ENCODE data around the gene DHX29. TPM values are rescaled to one million over a fixed set of nuclear protein-coding genes. Genes with fewer than 3 reads are reported as not detected.

Gene DHX29
- total RNA-seq, 1 donor from 2014 or later: 21.1 TPM

- no peaks in the 10 kb centered on the region for H3K4me1 Mint-ChIP-seq (ENCODE audit: unreplicated experiment)
- no peak for TF ChIP-seq CTCF (IDR thresholded peaks at IDR 0.05; ENCODE audit: unreplicated experiment)
- no peak for DNase-seq (ENCODE audit: low spot score)
- H3K9me3 Mint-ChIP-seq (ENCODE audit: unreplicated experiment): no peaks in the 10 kb centered on the region
- no peaks in the 10 kb centered on the region for H3K27me3 Mint-ChIP-seq (ENCODE audit: unreplicated experiment)
- no peak overlapping the region for H3K4me3 Mint-ChIP-seq (ENCODE audit: unreplicated experiment)
- peaks cover 4% of the 10 kb centered on the region for H3K36me3 Mint-ChIP-seq (ENCODE audit: low read depth, unreplicated experiment)
- H3K27ac Mint-ChIP-seq (ENCODE audit: unreplicated experiment): no peak overlapping the region
Measured at GRCh38 chr5:55306641-55307382, 682 bp downstream of the DHX29 start.

GRCh38 chr5:55305345-55305744, 2.1 kb downstream of the DHX29 start:
- H3K9me3 Mint-ChIP-seq (ENCODE audit: unreplicated experiment): no peaks in the 10 kb centered on the region
- H3K4me1 Mint-ChIP-seq (ENCODE audit: unreplicated experiment): no peaks in the 10 kb centered on the region
- DNase-seq (ENCODE audit: low spot score): no peak
- no peaks in the 10 kb centered on the region for H3K27me3 Mint-ChIP-seq (ENCODE audit: unreplicated experiment)
- no peak overlapping the region for H3K4me3 Mint-ChIP-seq (ENCODE audit: unreplicated experiment)
- H3K36me3 Mint-ChIP-seq (ENCODE audit: low read depth, unreplicated experiment): peaks cover 9% of the 10 kb centered on the region
- no peak overlapping the region for H3K27ac Mint-ChIP-seq (ENCODE audit: unreplicated experiment)
- TF ChIP-seq CTCF (IDR thresholded peaks at IDR 0.05; ENCODE audit: unreplicated experiment): no peak

- Mint-ChIP-seq H3K27ac (ENCODE audit: unreplicated experiment) (no peak overlapping the region), H3K36me3 (ENCODE audit: low read depth, unreplicated experiment) (peaks cover 9% of the 10 kb centered on the region), H3K9me3 (ENCODE audit: unreplicated experiment) (no peaks in the 10 kb centered on the region), H3K27me3 (ENCODE audit: unreplicated experiment) (no peaks in the 10 kb centered on the region), H3K4me3 (ENCODE audit: unreplicated experiment) (no peak overlapping the region), H3K4me1 (ENCODE audit: unreplicated experiment) (no peaks in the 10 kb centered on the region)
- DNase-seq (ENCODE audit: low spot score): no peak
- TF ChIP-seq CTCF (IDR thresholded peaks at IDR 0.05; ENCODE audit: unreplicated experiment): no peak
Measured at GRCh38 chr5:55304584-55304983, 2.9 kb downstream of the DHX29 start.

- no peak for DNase-seq (ENCODE audit: low spot score)
- Mint-ChIP-seq H3K27ac (ENCODE audit: unreplicated experiment) (no peak overlapping the region), H3K27me3 (ENCODE audit: unreplicated experiment) (no peaks in the 10 kb centered on the region), H3K4me1 (ENCODE audit: unreplicated experiment) (no peaks in the 10 kb centered on the region), H3K4me3 (ENCODE audit: unreplicated experiment) (no peak overlapping the region), H3K36me3 (ENCODE audit: low read depth, unreplicated experiment) (peaks cover 9% of the 10 kb centered on the region), H3K9me3 (ENCODE audit: unreplicated experiment) (no peaks in the 10 kb centered on the region)
- TF ChIP-seq CTCF (IDR thresholded peaks at IDR 0.05; ENCODE audit: unreplicated experiment): no peak
Measured at GRCh38 chr5:55303238-55303690, 4.2 kb downstream of the DHX29 start.

- Mint-ChIP-seq H3K4me1 (ENCODE audit: unreplicated experiment) (no peaks in the 10 kb centered on the region), H3K27ac (ENCODE audit: unreplicated experiment) (no peak overlapping the region), H3K27me3 (ENCODE audit: unreplicated experiment) (no peaks in the 10 kb centered on the region), H3K9me3 (ENCODE audit: unreplicated experiment) (no peaks in the 10 kb centered on the region), H3K4me3 (ENCODE audit: unreplicated experiment) (no peak overlapping the region), H3K36me3 (ENCODE audit: low read depth, unreplicated experiment) (peaks cover 9% of the 10 kb centered on the region)
- TF ChIP-seq CTCF (IDR thresholded peaks at IDR 0.05; ENCODE audit: unreplicated experiment): no peak
- no peak for DNase-seq (ENCODE audit: low spot score)
Measured at GRCh38 chr5:55300890-55301289, 6.6 kb downstream of the DHX29 start.

All from endothelial cell (in vitro differentiated cells).